Ovary (tissue), 9 donors: ENCODE data around the gene MAGEA2B. TPM values are rescaled to one million over a fixed set of nuclear protein-coding genes. Genes with fewer than 3 reads are reported as not detected.
"Not testable (repeated sequence)": the region's sequence is repeated elsewhere in the genome, so short reads cannot be mapped to it uniquely, and the experiment has no call there.

ENCODE experiments used
- DNase-seq, 5 donors: peaks; one replicate each; pipeline ENCODE4 v3.0.0-alpha.2; 2019 to 2020
- H3K27ac ChIP-seq, 2 donors: fragments of 200-600 bp; one replicate each; pipeline versions ENCODE4 v1.5.1 to v1.8.0; 2019 to 2022
- H3K27me3 ChIP-seq: fragments of 200-600 bp; one replicate; pipeline ENCODE4 v1.8.0; 2022
- H3K36me3 ChIP-seq: fragments of 200-600 bp; sonication (generic); one replicate; pipeline ENCODE4 v1.5.1; 2019
- H3K4me1 ChIP-seq: one replicate; pipeline ENCODE4 v1.8.1; 2013; ENCODE audit warnings: mild to moderate bottlenecking, moderate library complexity; ENCODE audit not compliant: insufficient read depth
- H3K4me3 ChIP-seq: fragments of 200-600 bp; sonication (generic); one replicate; pipeline ENCODE4 v1.5.1; 2017
- H3K9me3 ChIP-seq, 2 donors: fragments of 200-600 bp in 1 of 2; sonication (generic) in 1 of 2; one replicate each; pipeline versions ENCODE4 v1.5.1 to v1.8.1; 2013 to 2019; ENCODE audit warnings: mild to moderate bottlenecking in 1 of 2, moderate library complexity in 1 of 2
- CTCF ChIP-seq, 3 donors: fragments of 450-650 bp in 2 of 3; fragments of 200-600 bp in 1 of 3; IDR thresholded peaks; one replicate each; pipeline versions ENCODE4 v1.5.1 to v1.8.0; 2016 to 2022; ENCODE audit warnings: antibody characterized with exemption in 3 of 3, mild to moderate bottlenecking in 1 of 3
- EP300 ChIP-seq: sonication (generic); formaldehyde crosslinking; IDR thresholded peaks from one replicate; pipeline ENCODE4 v1.6.1; 2017; ENCODE audit warnings: antibody characterized with exemption
- POLR2A ChIP-seq: fragments of 450-650 bp; IDR thresholded peaks from one replicate; pipeline ENCODE4 v1.6.1; 2017; ENCODE audit warnings: antibody characterized with exemption, mild to moderate bottlenecking, moderate library complexity
- WGBS, 3 donors: extraction: QIAGEN DNeasy Blood & Tissue Kit in 1 of 3; methylation state at CpG; one replicate each; pipeline versions ENCODE4 v1.1.5 to v1.1.7; 2013 to 2017; 5-methylcytosine and 5-hydroxymethylcytosine counted together
- intact Hi-C, 4 donors: fragments of 100-400 bp; cut with DNase I; formaldehyde crosslinking; loops; one replicate each; pipeline versions ENCODE4 v1.11.0 to v1.15.1; 2022 to 2023
- polyA plus RNA-seq, 2 donors: library from polyadenylated mRNA; stranded (reverse); fragments of 200-250 nt in 1 of 2; fragments of 350-450 nt in 1 of 2; fragmentation: Illumina TruSeq in 1 of 2; extraction: RNeasy Lipid Tissue Mini Kit (QIAGEN cat#74804) in 1 of 2; gene quantifications; one replicate each; pipeline ENCODE4 v1.2.3, GENCODE V29; 2013 to 2014
- total RNA-seq, 7 donors: library from RNA; depleted of rRNA in 2 of 7; stranded (reverse); fragments of >200 nt in 2 of 7; fragmentation: NEBNext Ultra II Directional in 3 of 7; extraction: Animal tissue kit (Norgen Biotek cat#: 25700) in 3 of 7; gene quantifications; one replicate each; pipeline versions ENCODE4 v1.1.0 to v1.2.4, GENCODE V29; 2016 to 2023
- donor health status: DM: no; HTN: no; CAD: no; lungs with moderate emphysema.
- donor health status: DM: no; HTN: no; CAD: no.
- donor health status: Bipolar disorder and iron deficiency.
- donor health status: DM: yes; HTN: yes; CAD: no.
- donor health status: DM: no; HTN: no; CAD: no.
- donor health status: DM: yes; HTN: yes; CAD: no.

Gene MAGEA2B
- total and polyA plus RNA-seq, 9 donors, result 0.13 TPM; not detected in 8

DNA sequence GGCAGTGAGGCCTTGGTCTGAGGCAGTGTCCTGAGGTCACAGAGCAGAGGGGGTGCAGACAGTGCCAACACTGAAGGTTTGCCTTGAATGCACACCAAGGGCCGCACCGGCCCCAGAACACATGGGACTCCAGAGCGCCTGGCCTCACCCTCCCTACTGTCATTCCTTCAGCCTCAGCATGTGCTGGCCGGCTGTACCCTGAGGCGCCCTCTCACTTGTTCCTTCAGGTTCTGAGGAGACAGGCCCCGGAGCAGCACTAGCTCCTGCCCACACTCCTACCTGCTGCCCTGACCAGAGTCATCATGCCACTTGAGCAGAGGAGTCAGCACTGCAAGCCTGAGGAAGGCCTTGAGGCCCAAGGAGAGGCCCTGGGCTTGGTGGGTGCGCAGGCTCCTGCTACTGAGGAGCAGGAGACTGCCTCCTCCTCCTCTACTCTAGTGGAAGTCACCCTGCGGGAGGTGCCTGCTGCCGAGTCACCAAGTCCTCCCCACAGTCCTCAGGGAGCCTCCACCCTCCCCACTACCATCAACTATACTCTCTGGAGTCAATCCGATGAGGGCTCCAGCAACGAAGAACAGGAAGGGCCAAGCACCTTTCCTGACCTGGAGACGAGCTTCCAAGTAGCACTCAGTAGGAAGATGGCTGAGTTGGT lies 21.6 kb downstream of the MAGEA2B start:
- Histone ChIP-seq H3K4me1 (no peaks in the 10 kb centered on the region), H3K9me3 (no peaks in the 10 kb centered on the region), H3K27ac (no peak overlapping the region), H3K36me3 (no peaks in the 10 kb centered on the region), H3K4me3 (no peak overlapping the region), H3K27me3 (no peaks in the 10 kb centered on the region)
- 83 to 89% (median 84%) methylated on average over 10 to 12 of the region's 12 CpGs for WGBS, 3 donors
- TF ChIP-seq EP300 (no peak), POLR2A (no peak), CTCF (IDR thresholded peaks at IDR 0.05) (no peak)
- intact Hi-C loops, result no loop called here
- DNase-seq, result peak in 1 of 5 donors; percentile 7

GRCh38 chrX:152736528-152736927 lies 22.1 kb downstream of the MAGEA2B start:
- DNase-seq, result peak in 1 of 5 donors; percentile 1
- 73 to 83% (median 80%) methylated on average over 12 of the region's 12 CpGs for WGBS, 3 donors

GRCh38 chrX:152738560-152738959 lies 24.1 kb downstream of the MAGEA2B start:
- Histone ChIP-seq H3K36me3 (no peaks in the 10 kb centered on the region), H3K27ac (no peak overlapping the region), H3K9me3 (no peaks in the 10 kb centered on the region), H3K4me3 (no peak overlapping the region), H3K27me3 (no peaks in the 10 kb centered on the region), H3K4me1 (no peaks in the 10 kb centered on the region)
- DNase-seq, result no peak
- TF ChIP-seq CTCF (IDR thresholded peaks at IDR 0.05), result no peak
- no peak for TF ChIP-seq EP300
- no peak for TF ChIP-seq POLR2A
- intact Hi-C loops, result no loop called here
- 70 to 78% (median 73%) methylated on average over 5 of the region's 5 CpGs for WGBS, 3 donors

More at GRCh38 chrX:152736528-152736927, 22.1 kb downstream of the MAGEA2B start:
- H3K27me3 ChIP-seq, H3K36me3 ChIP-seq, intact Hi-C loops, H3K9me3 ChIP-seq, H3K27ac ChIP-seq, H3K4me3 ChIP-seq, H3K4me1 ChIP-seq: not testable (repeated sequence)

DNA sequence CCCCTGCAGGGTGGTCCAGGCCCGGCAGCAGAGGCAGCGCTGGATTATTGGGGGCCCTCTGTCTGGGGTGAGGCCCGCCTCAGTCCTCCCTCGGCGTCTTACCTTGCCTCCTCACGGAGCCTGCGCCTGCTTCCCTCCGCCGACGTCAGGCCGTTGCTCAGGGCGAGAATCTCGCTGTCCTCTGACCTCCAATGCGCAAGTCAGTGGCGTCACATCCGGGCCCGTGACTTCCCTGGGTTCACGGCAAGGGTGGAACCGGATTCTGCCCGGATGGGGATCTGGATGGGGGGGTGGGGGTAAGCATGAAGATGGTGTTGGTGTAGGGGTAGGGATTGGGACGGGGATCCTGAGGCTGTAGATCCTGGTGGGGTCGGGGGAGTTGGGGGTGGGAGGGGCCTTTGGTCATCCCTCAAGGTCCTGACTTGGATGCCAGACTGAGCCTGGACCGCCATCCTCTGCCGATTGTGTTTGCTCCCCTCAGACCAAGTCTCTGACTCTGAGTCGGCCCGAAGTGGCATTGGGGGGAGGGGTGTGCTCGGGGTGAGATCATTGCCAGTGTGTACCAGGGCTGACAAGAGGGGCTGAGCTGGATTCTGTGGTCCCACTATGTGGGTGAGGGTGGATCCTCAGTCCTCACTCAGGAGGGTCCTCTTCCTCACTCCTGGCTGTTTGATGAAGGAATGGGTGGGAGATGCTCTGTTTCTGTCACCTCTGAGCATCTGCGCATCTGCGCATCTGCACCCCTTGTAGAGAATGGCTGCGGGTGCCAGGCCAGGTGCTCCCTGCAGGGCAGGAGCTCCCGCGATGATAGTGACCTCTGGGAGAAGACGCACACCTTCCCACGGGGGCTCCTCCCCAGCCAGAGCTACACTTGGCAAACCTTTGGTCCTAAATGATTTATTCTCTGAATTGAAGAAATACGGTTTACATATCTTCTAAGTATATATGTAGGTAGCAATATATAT lies 39.5 kb downstream of the MAGEA2B start, which contains the start of gene MAGEA2:
TSS of gene MAGEA2 (minus strand) at position 157 of the 965 bp plus-strand sequence. CDS start 2,479 bp downstream, outside the sequence.
- H3K4me1 ChIP-seq, H3K27me3 ChIP-seq, H3K9me3 ChIP-seq, H3K4me3 ChIP-seq, intact Hi-C loops, DNase-seq, H3K36me3 ChIP-seq, H3K27ac ChIP-seq: not testable (repeated sequence)
- no CpG with 5 or more reads among the region's 35 CpGs for WGBS, 3 donors

GRCh38 chrX:152754871-152755270 lies 40.4 kb downstream of the MAGEA2B start:
- intact Hi-C loops, result not testable (repeated sequence)
- no CpG with 5 or more reads among the region's 5 CpGs for WGBS, 3 donors

GRCh38 chrX:152758918-152759317 lies 44.5 kb downstream of the MAGEA2B start, which contains the start of gene CSAG3:
Gene CSAG3 (plus strand): TSS chrX:152759218.
- H3K27ac ChIP-seq, H3K27me3 ChIP-seq, intact Hi-C loops, H3K36me3 ChIP-seq, H3K9me3 ChIP-seq, H3K4me1 ChIP-seq, H3K4me3 ChIP-seq, DNase-seq: not testable (repeated sequence)
- no CpG with 5 or more reads among the region's 2 CpGs for WGBS, 3 donors

More at GRCh38 chrX:152754871-152755270, 40.4 kb downstream of the MAGEA2B start:
- H3K4me1 ChIP-seq, H3K36me3 ChIP-seq, H3K27me3 ChIP-seq, H3K9me3 ChIP-seq, DNase-seq, H3K27ac ChIP-seq, H3K4me3 ChIP-seq: not testable (repeated sequence)

- H3K27me3 ChIP-seq, H3K36me3 ChIP-seq, H3K27ac ChIP-seq, H3K4me3 ChIP-seq, DNase-seq, H3K4me1 ChIP-seq, H3K9me3 ChIP-seq, intact Hi-C loops: not testable (repeated sequence)
- WGBS, 3 donors, result 70 to 77% (median 72%) methylated on average over 5 to 6 of the region's 7 CpGs
Observed at GRCh38 chrX:152759544-152759943, 45.1 kb downstream of the MAGEA2B start.

DNA sequence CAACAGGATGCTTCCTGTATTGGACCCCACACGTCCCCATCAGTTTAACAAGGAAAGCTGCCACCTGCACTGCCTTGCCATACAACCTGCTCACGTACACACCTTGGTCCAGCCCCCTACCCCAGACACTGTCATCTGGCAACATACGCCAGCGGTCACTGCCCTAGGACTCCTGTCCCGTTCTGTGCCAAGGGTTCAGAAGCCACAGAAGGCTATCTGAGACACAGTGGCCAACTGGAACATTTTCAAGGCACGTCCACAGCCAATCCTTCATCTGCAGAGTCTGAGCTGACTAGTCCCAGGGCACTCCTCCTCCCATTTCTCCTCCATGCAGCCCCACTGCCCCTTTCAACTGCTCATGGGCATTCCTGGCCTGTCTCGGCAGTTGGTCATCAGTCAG lies 47.2 kb downstream of the MAGEA2B start:
- H3K4me3 ChIP-seq, H3K9me3 ChIP-seq, H3K27ac ChIP-seq, H3K4me1 ChIP-seq, DNase-seq, H3K27me3 ChIP-seq, H3K36me3 ChIP-seq, intact Hi-C loops: not testable (repeated sequence)
- 80% methylated on average over 3 of the region's 7 CpGs; no CpG with 5 or more reads in 2 of the 3 donors for WGBS, 3 donors

- H3K4me3 ChIP-seq, intact Hi-C loops, H3K27ac ChIP-seq, H3K4me1 ChIP-seq, H3K27me3 ChIP-seq, H3K9me3 ChIP-seq, H3K36me3 ChIP-seq: not testable (repeated sequence)
- peak in 1 of 5 donors; percentile 1 for DNase-seq
- WGBS, 3 donors, result 63 to 64% (median 63%) methylated on average over 9 of the region's 9 CpGs
Observed at GRCh38 chrX:152766562-152766961, 52.1 kb downstream of the MAGEA2B start.
